WTC11 (cell line): ENCODE measurements around the gene ATP9B. TPM values are rescaled to one million over a fixed set of nuclear protein-coding genes. Genes with fewer than 3 reads are reported as not detected.

Source experiments
- ATAC-seq: fragments of 200-7000 bp; cut with Tn5 transposase; 2 replicates; pipeline ENCODE4 v1.10.0; 2021; ENCODE audit warnings: mild to moderate bottlenecking, moderate library complexity
- CTCF ChIA-PET: fragments of 300-600 bp; sonication (Branson Sonifier 250); formaldehyde crosslinking; loops from one replicate; lab custom pipeline; 2021; ENCODE audit warnings: antibody characterized with exemption; lab: Charles Lee
- POLR2A ChIA-PET: fragments of 350-600 bp; sonication (Branson Sonifier 250); formaldehyde crosslinking; loops from one replicate; lab custom pipeline; 2021; ENCODE audit warnings: antibody characterized with exemption; lab: Charles Lee
- DNase-seq: peaks from one replicate; pipeline ENCODE4 v3.0.0; 2021; ENCODE audit warnings: low spot score
- H3K27ac Mint-ChIP-seq: 2 replicates; pipeline ENCODE4 v1.8.0; 2021; ENCODE audit warnings: mixed read lengths
- H3K27me3 Mint-ChIP-seq: 2 replicates; pipeline ENCODE4 v1.8.0; 2021; ENCODE audit warnings: low read depth, mild to moderate bottlenecking, moderate library complexity, mixed read lengths
- H3K36me3 Mint-ChIP-seq: 2 replicates; pipeline ENCODE4 v1.8.0; 2021; ENCODE audit warnings: mixed read lengths
- H3K4me1 Mint-ChIP-seq: 2 replicates; pipeline ENCODE4 v1.8.0; 2022; ENCODE audit warnings: mixed read lengths
- H3K4me3 Mint-ChIP-seq: 2 replicates; pipeline ENCODE4 v1.8.0; 2021; ENCODE audit warnings: mild to moderate bottlenecking, moderate library complexity, mixed read lengths
- H3K9me3 Mint-ChIP-seq: 2 replicates; pipeline ENCODE4 v1.8.0; 2021; ENCODE audit warnings: mixed read lengths
- ELF4 ChIP-seq: sonication (generic); formaldehyde crosslinking; IDR thresholded peaks from 2 replicates; pipeline ENCODE4 v1.8.1; 2022; ENCODE audit warnings: low read depth, mild to moderate bottlenecking, moderate library complexity, missing genetic modification reagents
- GRHL2 ChIP-seq: fragments of 250-450 bp; sonication (Bioruptor Pico); IDR thresholded peaks from 2 replicates; pipeline ENCODE4 v1.8.0; 2022; ENCODE audit warnings: mild to moderate bottlenecking, moderate library complexity; ENCODE audit not compliant: insufficient replicate concordance, severe bottlenecking
- HMGA2 ChIP-seq: fragments of 250-450 bp; sonication (Bioruptor Pico); IDR thresholded peaks from 2 replicates; pipeline ENCODE4 v1.4.0; 2021; ENCODE audit warnings: mild to moderate bottlenecking, moderate library complexity
- JAZF1 ChIP-seq: fragments of 250-450 bp; sonication (Bioruptor Pico); IDR thresholded peaks from 2 replicates; pipeline ENCODE4 v1.9.0; 2021; ENCODE audit warnings: moderate library complexity, mild to moderate bottlenecking, inconsistent platforms
- MXD4 ChIP-seq: fragments of 250-450 bp; sonication (Bioruptor Pico); IDR thresholded peaks from 2 replicates; pipeline ENCODE4 v1.8.0; 2021; ENCODE audit warnings: mild to moderate bottlenecking, moderate library complexity, borderline replicate concordance
- PRRX2 ChIP-seq: fragments of 250-450 bp; sonication (Bioruptor Pico); IDR thresholded peaks from 2 replicates; pipeline ENCODE4 v1.8.0; 2021; ENCODE audit warnings: mild to moderate bottlenecking
- ZNF232 ChIP-seq: sonication (generic); formaldehyde crosslinking; IDR thresholded peaks from 2 replicates; pipeline ENCODE4 v1.8.0; 2022; ENCODE audit warnings: mild to moderate bottlenecking, missing genetic modification reagents
- ZNF416 ChIP-seq: fragments of 250-450 bp; sonication (Bioruptor Pico); IDR thresholded peaks from 2 replicates; pipeline ENCODE4 v1.9.0; 2021; ENCODE audit warnings: mild to moderate bottlenecking, inconsistent platforms
- ZNF671 ChIP-seq: fragments of 250-450 bp; sonication (Bioruptor Pico); IDR thresholded peaks from 2 replicates; pipeline ENCODE4 v1.8.0; 2021; ENCODE audit warnings: mild to moderate bottlenecking
- total RNA-seq: library from RNA; stranded (reverse); gene quantifications from 3 replicates; pipeline ENCODE4 v1.2.3, GENCODE V29; 2021
- TF ChIP-seq, protein P1 (sequence below): sonication (generic); formaldehyde crosslinking; IDR thresholded peaks from 2 replicates; pipeline ENCODE4 v1.8.1; 2022; ENCODE audit warnings: low read depth, missing genetic modification reagents, borderline replicate concordance
- TF ChIP-seq, protein P2 (sequence below): sonication (generic); formaldehyde crosslinking; IDR thresholded peaks from 2 replicates; pipeline ENCODE4 v1.8.1; 2023; ENCODE audit warnings: mild to moderate bottlenecking, moderate library complexity, missing genetic modification reagents
- TF ChIP-seq, protein P3 (sequence below): sonication (generic); formaldehyde crosslinking; IDR thresholded peaks from 2 replicates; pipeline ENCODE4 v1.8.1; 2022; ENCODE audit warnings: mild to moderate bottlenecking, moderate library complexity, missing genetic modification reagents
- TF ChIP-seq, protein P4 (sequence below): sonication (generic); formaldehyde crosslinking; IDR thresholded peaks from 2 replicates; pipeline ENCODE4 v1.8.1; 2023; ENCODE audit warnings: mild to moderate bottlenecking, missing genetic modification reagents
- TF ChIP-seq, protein P5 (sequence below): sonication (generic); formaldehyde crosslinking; IDR thresholded peaks from 2 replicates; pipeline ENCODE4 v1.8.1; 2022; ENCODE audit warnings: missing genetic modification reagents, borderline replicate concordance
- TF ChIP-seq, protein P6 (sequence below): fragments of 200-600 bp; IDR thresholded peaks from 2 replicates; pipeline ENCODE4 v1.8.0; 2022; ENCODE audit warnings: antibody characterized with exemption

ATP9B gene
- total RNA-seq, 1 experiment from 2014 or later: 19.0 TPM

DNA sequence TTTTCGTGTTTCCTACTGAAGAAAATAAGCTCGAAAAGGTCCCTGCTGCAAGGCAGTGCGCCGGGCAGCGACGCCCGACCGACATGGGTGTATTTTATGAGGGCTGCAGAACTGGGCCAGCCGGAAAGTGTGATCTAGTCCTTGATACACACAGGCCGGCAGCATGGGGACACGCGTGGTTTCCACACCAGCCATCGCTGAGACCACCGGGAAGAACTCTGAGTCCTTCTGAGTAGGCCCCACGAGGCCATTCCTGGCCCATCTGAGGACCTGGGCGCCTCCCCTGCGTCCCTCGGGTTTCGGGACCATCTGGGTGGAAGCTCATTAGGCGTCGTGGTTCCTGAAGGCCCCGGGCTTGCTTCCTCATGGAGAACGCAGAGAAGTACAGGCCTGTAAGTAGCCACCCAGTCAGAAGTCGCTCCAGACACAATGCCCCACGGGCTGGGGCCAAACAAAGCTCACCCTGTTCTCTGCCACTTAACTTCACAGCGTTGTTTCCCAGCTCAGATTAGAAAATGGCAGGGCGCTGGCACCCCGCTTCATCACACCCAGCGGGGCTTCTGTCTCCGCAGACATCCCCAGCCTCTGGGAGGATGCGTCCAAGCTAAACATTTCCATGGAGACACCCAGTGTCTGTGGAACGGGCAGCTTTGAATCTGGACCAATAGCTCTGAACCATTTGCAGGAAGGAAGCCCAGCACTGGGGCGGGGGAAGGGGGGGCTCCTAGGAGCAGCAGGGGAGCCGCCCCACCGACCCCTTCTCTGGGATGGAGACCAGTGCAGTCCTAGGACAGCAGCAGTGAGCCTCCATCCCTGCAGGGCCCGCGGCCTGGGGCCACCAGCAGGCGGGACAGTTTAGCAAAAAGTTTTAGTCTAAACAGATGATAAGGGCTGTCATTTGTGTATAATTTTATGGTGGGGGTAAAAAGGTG lies 328.9 kb downstream of the ATP9B start (continued):
- TF ChIP-seq, protein P1, sequence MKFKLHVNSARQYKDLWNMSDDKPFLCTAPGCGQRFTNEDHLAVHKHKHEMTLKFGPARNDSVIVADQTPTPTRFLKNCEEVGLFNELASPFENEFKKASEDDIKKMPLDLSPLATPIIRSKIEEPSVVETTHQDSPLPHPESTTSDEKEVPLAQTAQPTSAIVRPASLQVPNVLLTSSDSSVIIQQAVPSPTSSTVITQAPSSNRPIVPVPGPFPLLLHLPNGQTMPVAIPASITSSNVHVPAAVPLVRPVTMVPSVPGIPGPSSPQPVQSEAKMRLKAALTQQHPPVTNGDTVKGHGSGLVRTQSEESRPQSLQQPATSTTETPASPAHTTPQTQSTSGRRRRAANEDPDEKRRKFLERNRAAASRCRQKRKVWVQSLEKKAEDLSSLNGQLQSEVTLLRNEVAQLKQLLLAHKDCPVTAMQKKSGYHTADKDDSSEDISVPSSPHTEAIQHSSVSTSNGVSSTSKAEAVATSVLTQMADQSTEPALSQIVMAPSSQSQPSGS: no peak
- TF ChIP-seq MXD4 (CRISPR knock-in tag) (no peak), HMGA2 (CRISPR knock-in tag) (no peak)
- TF ChIP-seq, protein P2, sequence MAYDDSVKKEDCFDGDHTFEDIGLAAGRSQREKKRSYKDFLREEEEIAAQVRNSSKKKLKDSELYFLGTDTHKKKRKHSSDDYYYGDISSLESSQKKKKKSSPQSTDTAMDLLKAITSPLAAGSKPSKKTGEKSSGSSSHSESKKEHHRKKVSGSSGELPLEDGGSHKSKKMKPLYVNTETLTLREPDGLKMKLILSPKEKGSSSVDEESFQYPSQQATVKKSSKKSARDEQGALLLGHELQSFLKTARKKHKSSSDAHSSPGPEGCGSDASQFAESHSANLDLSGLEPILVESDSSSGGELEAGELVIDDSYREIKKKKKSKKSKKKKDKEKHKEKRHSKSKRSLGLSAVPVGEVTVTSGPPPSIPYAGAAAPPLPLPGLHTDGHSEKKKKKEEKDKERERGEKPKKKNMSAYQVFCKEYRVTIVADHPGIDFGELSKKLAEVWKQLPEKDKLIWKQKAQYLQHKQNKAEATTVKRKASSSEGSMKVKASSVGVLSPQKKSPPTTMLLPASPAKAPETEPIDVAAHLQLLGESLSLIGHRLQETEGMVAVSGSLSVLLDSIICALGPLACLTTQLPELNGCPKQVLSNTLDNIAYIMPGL: no peak

DNA sequence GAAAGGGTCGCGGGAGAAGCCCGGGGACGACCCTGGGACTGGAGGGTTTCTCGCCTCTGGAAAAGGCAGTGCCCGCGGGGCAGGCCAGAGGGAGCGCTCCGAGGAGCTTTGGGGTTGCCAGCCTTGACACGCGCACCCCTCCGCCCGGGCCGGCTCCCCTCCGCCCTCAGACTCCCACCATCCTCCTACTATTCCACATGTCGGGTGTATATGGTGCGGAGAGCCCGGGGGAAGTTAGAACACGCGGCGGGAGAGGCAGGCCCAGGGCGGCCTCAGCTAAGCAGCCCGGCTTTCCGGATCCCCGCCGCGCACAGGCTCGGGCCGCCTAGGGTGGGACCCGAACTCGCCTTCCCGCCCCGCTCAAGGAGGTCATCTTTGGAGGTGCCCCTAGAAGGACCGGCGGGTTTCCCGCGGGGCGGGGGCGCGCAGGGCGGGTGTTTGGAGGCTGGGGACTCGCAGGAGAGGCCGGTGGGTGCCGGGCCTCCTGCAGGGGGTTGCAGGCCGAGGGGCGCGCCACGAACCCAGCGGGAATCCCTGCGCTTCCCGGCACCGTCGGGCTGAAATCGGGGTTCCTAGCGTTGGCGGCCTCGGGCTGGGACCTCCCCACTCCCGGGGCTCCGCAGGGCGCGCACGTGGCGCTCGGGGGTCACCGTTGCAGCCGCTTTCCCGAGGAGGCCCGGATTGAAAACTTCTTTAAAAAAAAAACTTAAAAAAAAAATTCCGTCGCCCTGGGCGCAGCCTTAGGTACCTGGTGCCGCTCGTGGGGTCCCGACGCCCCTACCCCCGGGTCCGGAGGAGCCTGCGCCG lies 330.3 kb downstream of the ATP9B start:
- TF ChIP-seq, protein P3, sequence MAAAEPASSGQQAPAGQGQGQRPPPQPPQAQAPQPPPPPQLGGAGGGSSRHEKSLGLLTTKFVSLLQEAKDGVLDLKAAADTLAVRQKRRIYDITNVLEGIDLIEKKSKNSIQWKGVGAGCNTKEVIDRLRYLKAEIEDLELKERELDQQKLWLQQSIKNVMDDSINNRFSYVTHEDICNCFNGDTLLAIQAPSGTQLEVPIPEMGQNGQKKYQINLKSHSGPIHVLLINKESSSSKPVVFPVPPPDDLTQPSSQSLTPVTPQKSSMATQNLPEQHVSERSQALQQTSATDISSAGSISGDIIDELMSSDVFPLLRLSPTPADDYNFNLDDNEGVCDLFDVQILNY (CRISPR knock-in tag): no peak
- no peak for TF ChIP-seq GRHL2
- H3K4me3 Mint-ChIP-seq: peak overlapping the region; percentile 68
- no peaks in the 10 kb centered on the region for H3K9me3 Mint-ChIP-seq
- ATAC-seq (no peak), DNase-seq (no peak)
- peaks cover 44% of the 10 kb centered on the region for H3K27me3 Mint-ChIP-seq
- ChIA-PET CTCF (interaction anchor here (2.2 kb wide), 1 partner anchor 21 kb away, joined by 6 read pairs; no protein-coding TSS in a partner anchor), POLR2A (interaction anchor here (0.6 kb wide), 1 partner anchor 36 kb away, joined by 3 read pairs; no protein-coding TSS in a partner anchor)
- H3K4me1 Mint-ChIP-seq: peaks cover 32% of the 10 kb centered on the region
- H3K27ac Mint-ChIP-seq: no peak overlapping the region
- H3K36me3 Mint-ChIP-seq: no peaks in the 10 kb centered on the region

DNA sequence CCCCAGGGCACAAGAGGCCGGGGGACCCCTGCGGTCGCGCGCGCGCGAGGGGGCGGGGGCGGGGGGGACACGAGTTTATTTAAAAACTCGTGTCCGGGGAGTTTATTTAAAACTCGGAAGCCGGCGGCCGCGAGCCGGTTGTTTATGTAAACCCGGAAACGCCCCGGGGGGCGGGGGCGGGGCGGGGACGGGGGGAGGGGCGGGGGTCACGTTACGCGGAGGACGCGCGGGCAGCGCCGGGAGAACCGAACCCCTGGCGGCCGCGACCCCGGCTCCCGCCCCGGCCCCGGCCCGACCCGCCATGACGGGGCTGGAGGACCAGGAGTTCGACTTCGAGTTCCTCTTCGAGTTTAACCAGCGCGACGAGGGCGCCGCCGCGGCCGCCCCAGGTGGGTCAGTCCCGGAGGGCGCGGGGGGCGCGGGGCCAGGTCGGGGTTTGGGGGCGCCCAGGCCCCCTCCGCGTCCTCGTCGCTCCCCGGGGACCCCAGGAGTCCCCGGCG lies 330.9 kb downstream of the ATP9B start:
- POLR2A ChIA-PET: no interaction called here
- Mint-ChIP-seq H3K27ac (no peak overlapping the region), H3K4me1 (peaks cover 37% of the 10 kb centered on the region), H3K36me3 (no peaks in the 10 kb centered on the region), H3K9me3 (no peaks in the 10 kb centered on the region), H3K4me3 (no peak overlapping the region), H3K27me3 (peaks cover 37% of the 10 kb centered on the region)
- ATAC-seq: peak; percentile 5; the same call in 1 of the 2 replicates
- DNase-seq: peak; percentile 55
- CTCF ChIA-PET: interaction anchor here (1.3 kb wide), 1 partner anchor 21 kb away, joined by 5 read pairs; no protein-coding TSS in a partner anchor
- TF ChIP-seq, protein P4, sequence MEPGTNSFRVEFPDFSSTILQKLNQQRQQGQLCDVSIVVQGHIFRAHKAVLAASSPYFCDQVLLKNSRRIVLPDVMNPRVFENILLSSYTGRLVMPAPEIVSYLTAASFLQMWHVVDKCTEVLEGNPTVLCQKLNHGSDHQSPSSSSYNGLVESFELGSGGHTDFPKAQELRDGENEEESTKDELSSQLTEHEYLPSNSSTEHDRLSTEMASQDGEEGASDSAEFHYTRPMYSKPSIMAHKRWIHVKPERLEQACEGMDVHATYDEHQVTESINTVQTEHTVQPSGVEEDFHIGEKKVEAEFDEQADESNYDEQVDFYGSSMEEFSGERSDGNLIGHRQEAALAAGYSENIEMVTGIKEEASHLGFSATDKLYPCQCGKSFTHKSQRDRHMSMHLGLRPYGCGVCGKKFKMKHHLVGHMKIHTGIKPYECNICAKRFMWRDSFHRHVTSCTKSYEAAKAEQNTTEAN (CRISPR knock-in tag): no peak
- TF ChIP-seq ZNF671 (CRISPR knock-in tag) (no peak), ELF4 (CRISPR knock-in tag) (no peak), ZNF232 (CRISPR knock-in tag) (no peak), PRRX2 (no peak), ZNF416 (CRISPR knock-in tag) (no peak), JAZF1 (CRISPR knock-in tag) (no peak)
- TF ChIP-seq, protein P5, sequence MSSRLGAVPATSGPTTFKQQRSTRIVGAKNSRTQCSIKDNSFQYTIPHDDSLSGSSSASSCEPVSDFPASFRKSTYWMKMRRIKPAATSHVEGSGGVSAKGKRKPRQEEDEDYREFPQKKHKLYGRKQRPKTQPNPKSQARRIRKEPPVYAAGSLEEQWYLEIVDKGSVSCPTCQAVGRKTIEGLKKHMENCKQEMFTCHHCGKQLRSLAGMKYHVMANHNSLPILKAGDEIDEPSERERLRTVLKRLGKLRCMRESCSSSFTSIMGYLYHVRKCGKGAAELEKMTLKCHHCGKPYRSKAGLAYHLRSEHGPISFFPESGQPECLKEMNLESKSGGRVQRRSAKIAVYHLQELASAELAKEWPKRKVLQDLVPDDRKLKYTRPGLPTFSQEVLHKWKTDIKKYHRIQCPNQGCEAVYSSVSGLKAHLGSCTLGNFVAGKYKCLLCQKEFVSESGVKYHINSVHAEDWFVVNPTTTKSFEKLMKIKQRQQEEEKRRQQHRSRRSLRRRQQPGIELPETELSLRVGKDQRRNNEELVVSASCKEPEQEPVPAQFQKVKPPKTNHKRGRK (CRISPR knock-in tag): no peak
- TF ChIP-seq, protein P6, sequence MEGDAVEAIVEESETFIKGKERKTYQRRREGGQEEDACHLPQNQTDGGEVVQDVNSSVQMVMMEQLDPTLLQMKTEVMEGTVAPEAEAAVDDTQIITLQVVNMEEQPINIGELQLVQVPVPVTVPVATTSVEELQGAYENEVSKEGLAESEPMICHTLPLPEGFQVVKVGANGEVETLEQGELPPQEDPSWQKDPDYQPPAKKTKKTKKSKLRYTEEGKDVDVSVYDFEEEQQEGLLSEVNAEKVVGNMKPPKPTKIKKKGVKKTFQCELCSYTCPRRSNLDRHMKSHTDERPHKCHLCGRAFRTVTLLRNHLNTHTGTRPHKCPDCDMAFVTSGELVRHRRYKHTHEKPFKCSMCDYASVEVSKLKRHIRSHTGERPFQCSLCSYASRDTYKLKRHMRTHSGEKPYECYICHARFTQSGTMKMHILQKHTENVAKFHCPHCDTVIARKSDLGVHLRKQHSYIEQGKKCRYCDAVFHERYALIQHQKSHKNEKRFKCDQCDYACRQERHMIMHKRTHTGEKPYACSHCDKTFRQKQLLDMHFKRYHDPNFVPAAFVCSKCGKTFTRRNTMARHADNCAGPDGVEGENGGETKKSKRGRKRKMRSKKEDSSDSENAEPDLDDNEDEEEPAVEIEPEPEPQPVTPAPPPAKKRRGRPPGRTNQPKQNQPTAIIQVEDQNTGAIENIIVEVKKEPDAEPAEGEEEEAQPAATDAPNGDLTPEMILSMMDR: no peak
